ENCODE results near the gene BSG.
"Not testable (repeated sequence)": the region's sequence is repeated elsewhere in the genome, so short reads cannot be mapped to it uniquely, and the experiment has no call there.

The BSG gene

DNA sequence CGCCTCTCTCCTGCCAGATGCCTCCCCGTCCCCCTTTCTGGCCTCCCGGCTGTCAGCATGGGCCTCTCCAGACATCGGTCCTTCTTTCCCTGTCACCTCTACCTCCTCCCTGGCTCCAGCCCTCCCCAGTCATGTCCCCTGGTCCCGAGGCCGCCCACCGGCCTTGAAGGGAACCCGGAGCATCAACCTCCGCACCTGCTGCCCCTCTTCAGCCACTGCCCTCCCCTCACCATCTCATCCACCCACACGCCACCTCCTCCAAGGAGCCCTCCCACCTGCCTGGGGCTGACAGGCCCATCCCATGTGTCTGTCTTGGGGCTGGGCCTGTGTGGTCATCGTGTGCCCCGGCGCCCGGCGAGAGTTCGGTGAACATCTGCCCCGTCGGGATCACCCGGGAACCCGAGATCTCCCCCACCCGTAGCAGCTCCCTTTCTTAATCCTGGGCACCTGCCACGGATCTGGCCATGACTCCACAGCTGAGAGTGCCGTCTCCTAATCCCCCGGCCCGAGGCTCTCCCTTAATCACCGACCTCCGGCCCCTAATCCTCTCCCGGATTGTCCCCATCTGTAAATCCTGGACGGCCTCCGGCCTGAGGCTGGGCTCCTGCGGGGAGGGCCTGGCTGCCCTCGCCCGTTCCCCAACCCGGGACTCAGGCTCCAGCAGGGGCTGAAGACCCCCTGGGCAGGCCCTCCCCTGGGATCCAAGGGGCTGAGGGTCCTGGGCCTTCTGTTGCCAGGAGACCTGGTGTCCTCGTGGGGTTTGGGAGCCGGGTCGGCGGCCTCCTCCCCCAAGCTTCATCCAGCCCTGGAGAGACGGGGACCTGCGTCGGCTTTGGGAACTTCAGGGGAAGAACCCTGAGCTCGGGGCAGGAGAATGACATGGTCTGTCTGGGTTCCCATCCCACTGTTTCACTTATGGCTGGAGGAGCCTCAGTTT is 23.2 kb downstream of the BSG start:
- Histone ChIP-seq H3K36me3 (ENCODE audit: control insufficient read depth in 2 of 2, insufficient read depth in 2 of 2, low read length in 2 of 2) (no peaks in the 10 kb centered on the region), H3K4me3 (ENCODE audit: low read length in 2 of 2) (no peak overlapping the region), H3K9ac (ENCODE audit: low read depth in 1 of 2, low read length in 2 of 2) (no peak overlapping the region), H3K27me3 (ENCODE audit: control insufficient read depth in 2 of 2, insufficient read depth in 2 of 2, low read length in 2 of 2) (peaks cover 1 to 15% of the 10 kb centered on the region in 2 donors), H3K9me3 (ENCODE audit: control insufficient read depth in 2 of 2, low read length in 2 of 2) (no peaks in the 10 kb centered on the region), H3K4me1 (ENCODE audit: control insufficient read depth in 2 of 2, insufficient read depth in 2 of 2, low read length in 2 of 2) (no peaks in the 10 kb centered on the region), H3K27ac (ENCODE audit: low read depth in 2 of 2, low read length in 2 of 2) (no peak overlapping the region)

DNA sequence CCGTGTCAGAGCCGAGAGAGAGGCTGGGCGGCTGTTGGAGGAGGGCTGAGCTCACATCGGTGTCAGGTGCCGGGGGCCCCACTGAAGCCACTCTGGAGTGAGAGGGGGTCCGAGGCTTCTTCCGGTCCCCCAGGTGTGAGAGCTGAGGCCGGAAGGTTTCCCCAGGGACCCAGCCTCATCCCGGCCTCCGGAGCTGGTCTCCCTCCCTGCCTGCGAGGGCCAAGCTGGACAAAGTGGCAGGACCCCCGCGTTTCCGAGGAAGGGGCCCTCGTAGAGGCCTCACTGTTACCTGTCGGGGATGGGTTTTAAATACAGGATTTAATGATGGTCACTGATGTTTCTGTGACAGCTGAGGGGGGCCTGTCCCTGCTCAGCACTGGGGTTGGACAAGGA is 23.9 kb downstream of the BSG start:
- H3K27me3 ChIP-seq (ENCODE audit: control insufficient read depth in 2 of 2, insufficient read depth in 2 of 2, low read length in 2 of 2): peaks cover 1 to 10% of the 10 kb centered on the region in 2 donors

DNA sequence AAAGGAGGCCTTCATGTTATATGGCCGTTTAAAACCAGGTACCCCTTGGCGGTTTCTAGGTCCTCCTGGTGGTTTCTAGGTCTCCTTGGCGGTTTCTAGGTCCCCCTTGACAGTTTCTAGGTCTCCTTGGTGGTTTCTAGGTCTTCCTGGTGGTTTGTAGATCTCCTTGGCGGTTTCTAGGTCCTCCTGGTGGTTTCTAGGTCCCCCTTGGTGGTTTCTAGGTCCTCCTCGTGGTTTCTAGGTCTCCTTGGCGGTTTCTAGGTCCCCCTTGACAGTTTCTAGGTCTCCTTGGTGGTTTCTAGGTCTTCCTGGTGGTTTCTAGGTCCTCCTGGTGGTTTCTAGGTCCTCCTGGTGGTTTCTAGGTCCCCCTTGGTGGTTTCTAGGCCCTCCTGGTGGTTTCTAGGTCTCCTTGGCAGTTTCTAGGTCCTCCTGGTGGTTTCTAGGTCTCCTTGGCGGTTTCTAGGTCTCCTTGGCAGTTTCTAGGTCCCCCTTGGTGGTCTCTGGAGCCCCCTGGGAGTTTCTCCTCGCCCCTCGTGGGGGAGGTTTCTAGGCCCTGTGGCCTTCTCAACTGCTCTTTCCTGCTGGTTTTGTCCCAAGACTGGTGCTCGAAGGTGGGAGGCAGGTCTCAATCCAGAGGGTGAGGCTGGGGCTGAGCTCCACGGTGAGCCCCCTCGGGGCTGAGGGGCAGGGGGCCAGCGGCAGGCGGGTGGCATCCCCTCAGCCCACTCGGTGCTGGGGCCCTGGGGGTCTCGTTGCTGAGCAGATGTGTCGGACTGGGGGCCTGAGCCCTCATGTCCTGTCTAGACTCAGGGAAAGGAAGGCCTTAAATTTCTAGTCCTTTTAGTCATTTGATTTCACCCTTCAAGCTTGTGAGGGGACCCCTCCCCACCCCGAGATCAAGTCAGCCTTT is 25.3 kb downstream of the BSG start:
- Histone ChIP-seq H3K36me3 (ENCODE audit: control insufficient read depth in 2 of 2, insufficient read depth in 2 of 2, low read length in 2 of 2) (no peaks in the 10 kb centered on the region), H3K9ac (ENCODE audit: low read depth in 1 of 2, low read length in 2 of 2) (no peak overlapping the region), H3K27ac (ENCODE audit: low read depth in 2 of 2, low read length in 2 of 2) (no peak overlapping the region), H3K4me1 (ENCODE audit: control insufficient read depth in 2 of 2, insufficient read depth in 2 of 2, low read length in 2 of 2) (no peaks in the 10 kb centered on the region), H3K4me3 (ENCODE audit: low read length in 2 of 2) (no peak overlapping the region), H3K9me3 (ENCODE audit: control insufficient read depth in 2 of 2, low read length in 2 of 2) (no peaks in the 10 kb centered on the region), H3K27me3 (ENCODE audit: control insufficient read depth in 2 of 2, insufficient read depth in 2 of 2, low read length in 2 of 2) (no peaks in the 10 kb centered on the region)

More for the DNA sequence above, 23.9 kb downstream of the BSG start:
- Histone ChIP-seq H3K9me3 (ENCODE audit: control insufficient read depth in 2 of 2, low read length in 2 of 2) (no peaks in the 10 kb centered on the region), H3K36me3 (ENCODE audit: control insufficient read depth in 2 of 2, insufficient read depth in 2 of 2, low read length in 2 of 2) (no peaks in the 10 kb centered on the region), H3K4me3 (ENCODE audit: low read length in 2 of 2) (no peak overlapping the region), H3K4me1 (ENCODE audit: control insufficient read depth in 2 of 2, insufficient read depth in 2 of 2, low read length in 2 of 2) (no peaks in the 10 kb centered on the region), H3K27ac (ENCODE audit: low read depth in 2 of 2, low read length in 2 of 2) (no peak overlapping the region), H3K9ac (ENCODE audit: low read depth in 1 of 2, low read length in 2 of 2) (no peak overlapping the region)

DNA sequence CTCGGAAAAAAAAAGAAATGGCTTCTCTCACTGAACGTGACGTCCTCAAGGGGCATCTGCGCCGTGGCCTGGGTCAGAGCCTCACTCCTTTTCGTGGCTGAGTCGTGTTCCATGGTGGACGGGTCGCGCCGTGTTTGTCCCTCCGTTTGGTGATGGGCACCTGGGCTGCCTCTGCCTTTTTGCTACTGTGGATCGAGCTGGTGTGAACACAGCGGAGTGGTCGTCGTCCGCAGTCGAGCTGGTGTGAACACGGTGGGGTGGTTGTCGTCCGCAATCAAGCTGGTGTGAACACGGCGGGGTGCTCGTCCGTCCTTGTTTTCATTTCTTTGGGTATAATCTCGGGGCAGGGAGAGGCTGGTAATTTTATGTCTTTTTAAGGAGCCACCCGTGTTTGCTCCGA is 28.9 kb downstream of the BSG start:
- Histone ChIP-seq H3K4me3 (ENCODE audit: low read length in 2 of 2) (no peak overlapping the region), H3K27me3 (ENCODE audit: control insufficient read depth in 2 of 2, insufficient read depth in 2 of 2, low read length in 2 of 2) (no peaks in the 10 kb centered on the region), H3K9ac (ENCODE audit: low read depth in 1 of 2, low read length in 2 of 2) (no peak overlapping the region), H3K9me3 (ENCODE audit: control insufficient read depth in 2 of 2, low read length in 2 of 2) (no peaks in the 10 kb centered on the region), H3K27ac (ENCODE audit: low read depth in 2 of 2, low read length in 2 of 2) (no peak overlapping the region), H3K4me1 (ENCODE audit: control insufficient read depth in 2 of 2, insufficient read depth in 2 of 2, low read length in 2 of 2) (no peaks in the 10 kb centered on the region), H3K36me3 (ENCODE audit: control insufficient read depth in 2 of 2, insufficient read depth in 2 of 2, low read length in 2 of 2) (no peaks in the 10 kb centered on the region)

DNA sequence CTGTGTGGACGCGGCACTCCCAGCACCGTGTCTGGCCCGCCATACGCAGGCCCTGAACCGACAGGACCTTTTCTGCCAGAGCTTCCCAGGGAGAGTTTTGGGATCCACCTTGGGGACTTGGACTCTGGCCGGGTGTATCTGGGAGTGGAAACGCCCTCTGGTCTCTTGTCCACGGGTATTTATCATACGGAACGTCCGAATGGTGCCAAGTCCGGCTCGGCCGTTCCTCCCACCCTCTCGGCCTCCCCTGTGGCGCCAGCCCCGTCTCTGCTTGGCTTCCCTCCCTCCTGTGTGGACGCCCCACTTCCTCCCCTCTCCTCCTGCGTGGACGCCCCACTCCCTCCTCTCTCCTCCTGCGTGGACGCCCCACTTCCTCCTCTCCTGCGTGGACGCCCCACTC is 29.4 kb downstream of the BSG start:
- Histone ChIP-seq H3K9ac (ENCODE audit: low read depth in 1 of 2, low read length in 2 of 2) (no peak overlapping the region), H3K27me3 (ENCODE audit: control insufficient read depth in 2 of 2, insufficient read depth in 2 of 2, low read length in 2 of 2) (no peaks in the 10 kb centered on the region), H3K4me1 (ENCODE audit: control insufficient read depth in 2 of 2, insufficient read depth in 2 of 2, low read length in 2 of 2) (no peaks in the 10 kb centered on the region), H3K27ac (ENCODE audit: low read depth in 2 of 2, low read length in 2 of 2) (no peak overlapping the region), H3K36me3 (ENCODE audit: control insufficient read depth in 2 of 2, insufficient read depth in 2 of 2, low read length in 2 of 2) (no peaks in the 10 kb centered on the region), H3K9me3 (ENCODE audit: control insufficient read depth in 2 of 2, low read length in 2 of 2) (no peaks in the 10 kb centered on the region), H3K4me3 (ENCODE audit: low read length in 2 of 2) (no peak overlapping the region)

DNA sequence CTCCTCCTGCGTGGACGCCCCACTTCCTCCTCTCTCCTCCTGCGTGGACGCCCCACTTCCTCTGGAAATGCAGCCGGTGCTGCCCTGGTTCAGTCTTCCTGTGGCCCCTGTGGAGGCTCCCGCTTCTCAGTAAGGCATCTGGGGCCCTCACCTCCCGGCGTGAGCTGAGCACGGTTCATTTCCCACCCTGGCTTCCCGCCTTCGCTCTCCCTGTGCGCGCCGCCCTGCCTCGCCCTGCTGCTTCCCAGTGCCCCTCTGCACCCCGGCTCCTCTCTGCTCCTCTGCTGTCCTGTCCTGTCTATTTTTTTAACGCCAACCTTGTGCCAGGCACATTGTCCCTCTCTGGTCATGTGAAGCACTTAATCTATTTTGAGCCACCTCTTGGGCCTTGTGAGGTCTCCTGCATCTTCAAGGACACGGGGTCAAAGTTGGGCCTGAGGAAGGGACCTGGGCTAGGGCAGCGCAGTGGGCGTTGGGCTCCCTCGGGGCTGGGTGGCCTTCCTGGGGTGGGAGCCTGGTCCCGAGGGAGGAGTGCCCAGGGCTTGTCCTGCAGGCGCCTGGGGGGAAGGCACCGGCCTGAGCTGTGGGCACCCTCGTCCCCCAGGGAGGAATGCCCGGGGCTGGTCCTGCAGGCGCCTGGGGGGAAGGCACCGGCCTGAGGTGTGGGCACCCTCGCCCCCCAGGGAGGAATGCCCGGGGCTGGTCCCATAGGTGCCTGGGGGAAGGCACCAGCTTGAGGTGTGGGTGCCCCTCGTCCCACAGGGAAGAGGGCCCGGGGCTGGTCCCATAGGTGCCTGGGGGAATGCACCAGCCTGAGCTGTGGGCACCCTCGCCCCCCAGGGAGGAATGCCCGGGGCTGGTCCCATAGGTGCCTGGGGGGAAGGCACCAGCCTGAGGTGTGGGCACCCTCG is 30.2 kb downstream of the BSG start:
- H3K9ac ChIP-seq (ENCODE audit: low read depth in 1 of 2, low read length in 2 of 2): no peak overlapping the region
- no peaks in the 10 kb centered on the region for H3K36me3 ChIP-seq (ENCODE audit: control insufficient read depth in 2 of 2, insufficient read depth in 2 of 2, low read length in 2 of 2)
- H3K4me3 ChIP-seq (ENCODE audit: low read length in 2 of 2): no peak overlapping the region
- H3K27ac ChIP-seq (ENCODE audit: low read depth in 2 of 2, low read length in 2 of 2): no peak overlapping the region
- no peaks in the 10 kb centered on the region for H3K9me3 ChIP-seq (ENCODE audit: control insufficient read depth in 2 of 2, low read length in 2 of 2)
- no peaks in the 10 kb centered on the region for H3K4me1 ChIP-seq (ENCODE audit: control insufficient read depth in 2 of 2, insufficient read depth in 2 of 2, low read length in 2 of 2)
- H3K27me3 ChIP-seq (ENCODE audit: control insufficient read depth in 2 of 2, insufficient read depth in 2 of 2, low read length in 2 of 2): no peaks in the 10 kb centered on the region

DNA sequence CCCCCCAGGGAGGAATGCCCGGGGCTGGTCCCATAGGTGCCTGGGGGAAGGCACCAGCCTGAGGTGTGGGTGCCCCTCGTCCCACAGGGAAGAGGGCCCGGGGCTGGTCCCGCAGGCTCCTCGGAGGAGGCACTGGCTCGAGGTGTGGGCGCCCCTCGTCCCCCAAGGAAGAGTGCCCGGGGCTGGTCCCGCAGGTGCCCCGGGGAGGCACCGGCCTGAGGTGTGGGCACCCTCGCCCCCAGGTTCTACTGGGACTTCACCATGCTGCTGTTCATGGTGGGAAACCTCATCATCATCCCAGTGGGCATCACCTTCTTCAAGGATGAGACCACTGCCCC is 30.9 kb downstream of the BSG start:
- H3K36me3 ChIP-seq (ENCODE audit: control insufficient read depth in 2 of 2, insufficient read depth in 2 of 2, low read length in 2 of 2); H3K27ac ChIP-seq (ENCODE audit: low read depth in 2 of 2, low read length in 2 of 2); H3K4me1 ChIP-seq (ENCODE audit: control insufficient read depth in 2 of 2, insufficient read depth in 2 of 2, low read length in 2 of 2); H3K27me3 ChIP-seq (ENCODE audit: control insufficient read depth in 2 of 2, insufficient read depth in 2 of 2, low read length in 2 of 2); H3K9ac ChIP-seq (ENCODE audit: low read depth in 1 of 2, low read length in 2 of 2); H3K4me3 ChIP-seq (ENCODE audit: low read length in 2 of 2); H3K9me3 ChIP-seq (ENCODE audit: control insufficient read depth in 2 of 2, low read length in 2 of 2): not testable (repeated sequence)

DNA sequence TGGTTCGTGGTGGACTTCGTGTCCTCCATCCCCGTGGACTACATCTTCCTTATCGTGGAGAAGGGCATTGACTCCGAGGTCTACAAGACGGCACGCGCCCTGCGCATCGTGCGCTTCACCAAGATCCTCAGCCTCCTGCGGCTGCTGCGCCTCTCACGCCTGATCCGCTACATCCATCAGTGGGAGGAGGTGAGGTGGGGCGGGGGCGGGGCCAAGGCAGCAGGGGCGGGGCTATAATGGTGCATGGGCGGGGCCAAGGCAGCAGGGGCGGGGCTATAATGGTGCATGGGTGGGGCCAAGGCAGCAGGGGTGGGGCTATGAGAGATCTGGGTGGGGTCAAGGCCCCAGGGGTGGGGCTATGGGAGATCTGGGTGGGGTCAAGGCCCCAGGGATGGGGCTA is 31.4 kb downstream of the BSG start:
- H3K4me3 ChIP-seq (ENCODE audit: low read length in 2 of 2): not testable (repeated sequence)

DNA sequence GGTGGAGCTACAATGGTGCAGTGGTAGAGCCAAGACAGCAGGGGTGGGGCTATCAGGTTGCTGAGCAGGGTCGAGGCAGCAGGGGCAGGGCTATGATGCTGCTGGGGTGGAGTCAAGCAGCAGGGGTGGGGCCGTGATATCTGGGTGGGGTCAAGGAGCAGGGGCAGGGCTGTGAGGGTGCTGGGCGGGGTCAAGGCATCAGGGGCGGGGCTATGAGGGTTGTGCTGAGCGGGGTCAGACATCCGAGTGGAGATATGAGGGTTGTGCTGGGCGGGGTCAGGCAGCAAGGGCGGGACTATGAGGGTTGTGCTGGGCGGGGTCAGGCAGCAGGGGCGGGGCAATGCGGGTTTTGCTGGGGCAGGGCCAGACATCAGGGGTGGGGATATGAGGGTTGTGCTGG is 32.0 kb downstream of the BSG start:
- no peak overlapping the region for H3K27ac ChIP-seq (ENCODE audit: low read depth in 2 of 2, low read length in 2 of 2)
- H3K4me3 ChIP-seq (ENCODE audit: low read length in 2 of 2): no peak overlapping the region
- no peaks in the 10 kb centered on the region for H3K27me3 ChIP-seq (ENCODE audit: control insufficient read depth in 2 of 2, insufficient read depth in 2 of 2, low read length in 2 of 2)
- H3K4me1 ChIP-seq (ENCODE audit: control insufficient read depth in 2 of 2, insufficient read depth in 2 of 2, low read length in 2 of 2): no peaks in the 10 kb centered on the region
- H3K9me3 ChIP-seq (ENCODE audit: control insufficient read depth in 2 of 2, low read length in 2 of 2): no peaks in the 10 kb centered on the region
- H3K36me3 ChIP-seq (ENCODE audit: control insufficient read depth in 2 of 2, insufficient read depth in 2 of 2, low read length in 2 of 2): no peaks in the 10 kb centered on the region
- H3K9ac ChIP-seq (ENCODE audit: low read depth in 1 of 2, low read length in 2 of 2): no peak overlapping the region

More for the DNA sequence above, 31.4 kb downstream of the BSG start:
- not testable (repeated sequence) for H3K4me1 ChIP-seq (ENCODE audit: control insufficient read depth in 2 of 2, insufficient read depth in 2 of 2, low read length in 2 of 2); H3K27me3 ChIP-seq (ENCODE audit: control insufficient read depth in 2 of 2, insufficient read depth in 2 of 2, low read length in 2 of 2); H3K36me3 ChIP-seq (ENCODE audit: control insufficient read depth in 2 of 2, insufficient read depth in 2 of 2, low read length in 2 of 2); H3K9me3 ChIP-seq (ENCODE audit: control insufficient read depth in 2 of 2, low read length in 2 of 2); H3K27ac ChIP-seq (ENCODE audit: low read depth in 2 of 2, low read length in 2 of 2); H3K9ac ChIP-seq (ENCODE audit: low read depth in 1 of 2, low read length in 2 of 2)

All from mucosa of rectum (tissue), 2 donors.